SK-N-SH treated with all-trans-retinoic acid at 6 μM for 48 hours (cell line): ENCODE measurements around the gene ULK4.
"Not testable (repeated sequence)": the region's sequence is repeated elsewhere in the genome, so short reads cannot be mapped to it uniquely, and the experiment has no call there.

Source experiments
- ATAC-seq: fragments of 200-7000 bp; cut with Tn5 transposase; 3 replicates; pipeline ENCODE4 v1.9.1; 2020; ENCODE audit warnings: mild to moderate bottlenecking, moderate library complexity
- ARNTL ChIP-seq: fragments of 450-650 bp; formaldehyde crosslinking; IDR thresholded peaks from 2 replicates; pipeline ENCODE4 v1.5.0; 2020; ENCODE audit warnings: low read depth, mild to moderate bottlenecking, moderate library complexity, borderline replicate concordance
- CSDC2 ChIP-seq: fragments of 250-450 bp; sonication (Bioruptor Pico); IDR thresholded peaks from 2 replicates; pipeline ENCODE4 v1.5.0; 2020; ENCODE audit warnings: mild to moderate bottlenecking, moderate library complexity
- ESRRG ChIP-seq: fragments of 250-450 bp; sonication (Bioruptor Pico); IDR thresholded peaks from 2 replicates; pipeline ENCODE4 v1.6.1; 2021; ENCODE audit warnings: mild to moderate bottlenecking
- GLIS3 ChIP-seq: fragments of 250-450 bp; sonication (Bioruptor Pico); IDR thresholded peaks from 2 replicates; pipeline ENCODE4 v1.5.0; 2020; ENCODE audit warnings: mild to moderate bottlenecking, moderate library complexity
- OSR1 ChIP-seq: fragments of 250-450 bp; sonication (Bioruptor Pico); IDR thresholded peaks from 2 replicates; pipeline ENCODE4 v1.8.0; 2022; ENCODE audit warnings: moderate library complexity, mild to moderate bottlenecking, inconsistent platforms
- PPARA ChIP-seq: fragments of 250-450 bp; sonication (Bioruptor Pico); IDR thresholded peaks from 2 replicates; pipeline ENCODE4 v1.5.0; 2020; ENCODE audit warnings: mild to moderate bottlenecking, borderline replicate concordance
- RARB ChIP-seq: fragments of 250-450 bp; sonication (Bioruptor Pico); IDR thresholded peaks from 2 replicates; pipeline ENCODE4 v1.8.0; 2021; ENCODE audit warnings: mild to moderate bottlenecking, moderate library complexity
- SNAI2 ChIP-seq: fragments of 250-450 bp; sonication (Bioruptor Pico); IDR thresholded peaks from 2 replicates; pipeline ENCODE4 v1.5.0; 2020; ENCODE audit warnings: mild to moderate bottlenecking, moderate library complexity
- TCF4 ChIP-seq: fragments of 250-450 bp; sonication (Bioruptor Pico); IDR thresholded peaks from 2 replicates; pipeline ENCODE4 v1.8.0; 2021; ENCODE audit warnings: mild to moderate bottlenecking, moderate library complexity, borderline replicate concordance
- ZC3H10 ChIP-seq: fragments of 250-450 bp; sonication (Bioruptor Pico); IDR thresholded peaks from 2 replicates; pipeline ENCODE4 v1.5.1; 2021; ENCODE audit warnings: mild to moderate bottlenecking, moderate library complexity
- ZFP3 ChIP-seq: fragments of 250-450 bp; sonication (Bioruptor Pico); IDR thresholded peaks from 2 replicates; pipeline ENCODE4 v1.5.0; 2020; ENCODE audit warnings: mild to moderate bottlenecking, moderate library complexity
- ZFP30 ChIP-seq: fragments of 450-650 bp; formaldehyde crosslinking; IDR thresholded peaks from 2 replicates; pipeline ENCODE4 v1.5.0; 2022; ENCODE audit warnings: mild to moderate bottlenecking, moderate library complexity
- ZNF565 ChIP-seq: fragments of 450-650 bp; formaldehyde crosslinking; conservative IDR thresholded peaks from 2 replicates; pipeline ENCODE4 v1.5.0; 2020; ENCODE audit warnings: low read depth, mild to moderate bottlenecking, moderate library complexity
- ZNF70 ChIP-seq: fragments of 450-650 bp; formaldehyde crosslinking; IDR thresholded peaks from 2 replicates; pipeline ENCODE4 v1.5.0; 2020; ENCODE audit warnings: mild to moderate bottlenecking, moderate library complexity
- ZNF8 ChIP-seq: fragments of 450-650 bp; formaldehyde crosslinking; IDR thresholded peaks from 2 replicates; pipeline ENCODE4 v1.5.0; 2020; ENCODE audit warnings: mild to moderate bottlenecking, moderate library complexity
- TF ChIP-seq, protein P1 (sequence below): fragments of 250-450 bp; sonication (Bioruptor Pico); IDR thresholded peaks from 2 replicates; pipeline ENCODE4 v1.8.0; 2020; ENCODE audit warnings: mild to moderate bottlenecking, moderate library complexity, borderline replicate concordance
- TF ChIP-seq, protein P2 (sequence below): fragments of 250-450 bp; sonication (Bioruptor Pico); IDR thresholded peaks from 2 replicates; pipeline ENCODE4 v1.5.0; 2020; ENCODE audit warnings: mild to moderate bottlenecking, moderate library complexity
- TF ChIP-seq, protein P3 (sequence below): fragments of 250-450 bp; sonication (Bioruptor Pico); IDR thresholded peaks from 2 replicates; pipeline ENCODE4 v1.5.1; 2021; ENCODE audit warnings: mild to moderate bottlenecking, moderate library complexity
- TF ChIP-seq, protein P4 (sequence below): fragments of 250-450 bp; sonication (Bioruptor Pico); IDR thresholded peaks from 2 replicates; pipeline ENCODE4 v1.8.0; 2021; ENCODE audit warnings: low read depth, mild to moderate bottlenecking, moderate library complexity, borderline replicate concordance

Gene ULK4

DNA sequence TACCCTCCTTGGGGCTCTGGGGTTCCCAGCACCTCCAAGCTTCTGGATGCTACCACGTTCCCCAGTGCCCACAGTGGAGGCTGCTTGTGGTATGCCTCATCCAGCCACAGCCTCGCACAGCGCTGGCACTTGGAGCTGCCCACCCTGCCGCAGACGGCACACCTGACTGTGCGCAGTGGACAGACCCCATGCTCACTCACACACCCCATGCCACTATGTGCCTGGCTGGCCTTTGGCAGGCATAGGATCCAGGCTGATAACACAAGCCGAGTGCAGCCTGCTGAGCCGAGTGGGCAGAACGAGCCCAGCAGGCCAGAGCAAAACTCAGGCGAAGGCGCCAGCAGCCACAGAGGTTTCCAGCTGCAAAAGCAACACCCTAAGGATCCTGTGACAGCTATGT lies 311.5 kb downstream of the ULK4 start:
- no peak for ATAC-seq
- no peak for TF ChIP-seq OSR1
- TF ChIP-seq ESRRG (CRISPR knock-in tag): no peak
- TF ChIP-seq PPARA (CRISPR knock-in tag): no peak
- TF ChIP-seq SNAI2: no peak
- TF ChIP-seq TCF4: no peak
- no peak for TF ChIP-seq ARNTL (CRISPR knock-in tag)
- no peak for TF ChIP-seq ZNF565 (CRISPR knock-in tag)
- TF ChIP-seq GLIS3: no peak
- TF ChIP-seq, protein P1, sequence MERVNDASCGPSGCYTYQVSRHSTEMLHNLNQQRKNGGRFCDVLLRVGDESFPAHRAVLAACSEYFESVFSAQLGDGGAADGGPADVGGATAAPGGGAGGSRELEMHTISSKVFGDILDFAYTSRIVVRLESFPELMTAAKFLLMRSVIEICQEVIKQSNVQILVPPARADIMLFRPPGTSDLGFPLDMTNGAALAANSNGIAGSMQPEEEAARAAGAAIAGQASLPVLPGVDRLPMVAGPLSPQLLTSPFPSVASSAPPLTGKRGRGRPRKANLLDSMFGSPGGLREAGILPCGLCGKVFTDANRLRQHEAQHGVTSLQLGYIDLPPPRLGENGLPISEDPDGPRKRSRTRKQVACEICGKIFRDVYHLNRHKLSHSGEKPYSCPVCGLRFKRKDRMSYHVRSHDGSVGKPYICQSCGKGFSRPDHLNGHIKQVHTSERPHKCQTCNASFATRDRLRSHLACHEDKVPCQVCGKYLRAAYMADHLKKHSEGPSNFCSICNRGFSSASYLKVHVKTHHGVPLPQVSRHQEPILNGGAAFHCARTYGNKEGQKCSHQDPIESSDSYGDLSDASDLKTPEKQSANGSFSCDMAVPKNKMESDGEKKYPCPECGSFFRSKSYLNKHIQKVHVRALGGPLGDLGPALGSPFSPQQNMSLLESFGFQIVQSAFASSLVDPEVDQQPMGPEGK (CRISPR knock-in tag): no peak
- no peak for TF ChIP-seq CSDC2
- no peak for TF ChIP-seq ZFP3 (CRISPR knock-in tag)
- no peak for TF ChIP-seq ZNF70 (CRISPR knock-in tag)
- TF ChIP-seq, protein P2, sequence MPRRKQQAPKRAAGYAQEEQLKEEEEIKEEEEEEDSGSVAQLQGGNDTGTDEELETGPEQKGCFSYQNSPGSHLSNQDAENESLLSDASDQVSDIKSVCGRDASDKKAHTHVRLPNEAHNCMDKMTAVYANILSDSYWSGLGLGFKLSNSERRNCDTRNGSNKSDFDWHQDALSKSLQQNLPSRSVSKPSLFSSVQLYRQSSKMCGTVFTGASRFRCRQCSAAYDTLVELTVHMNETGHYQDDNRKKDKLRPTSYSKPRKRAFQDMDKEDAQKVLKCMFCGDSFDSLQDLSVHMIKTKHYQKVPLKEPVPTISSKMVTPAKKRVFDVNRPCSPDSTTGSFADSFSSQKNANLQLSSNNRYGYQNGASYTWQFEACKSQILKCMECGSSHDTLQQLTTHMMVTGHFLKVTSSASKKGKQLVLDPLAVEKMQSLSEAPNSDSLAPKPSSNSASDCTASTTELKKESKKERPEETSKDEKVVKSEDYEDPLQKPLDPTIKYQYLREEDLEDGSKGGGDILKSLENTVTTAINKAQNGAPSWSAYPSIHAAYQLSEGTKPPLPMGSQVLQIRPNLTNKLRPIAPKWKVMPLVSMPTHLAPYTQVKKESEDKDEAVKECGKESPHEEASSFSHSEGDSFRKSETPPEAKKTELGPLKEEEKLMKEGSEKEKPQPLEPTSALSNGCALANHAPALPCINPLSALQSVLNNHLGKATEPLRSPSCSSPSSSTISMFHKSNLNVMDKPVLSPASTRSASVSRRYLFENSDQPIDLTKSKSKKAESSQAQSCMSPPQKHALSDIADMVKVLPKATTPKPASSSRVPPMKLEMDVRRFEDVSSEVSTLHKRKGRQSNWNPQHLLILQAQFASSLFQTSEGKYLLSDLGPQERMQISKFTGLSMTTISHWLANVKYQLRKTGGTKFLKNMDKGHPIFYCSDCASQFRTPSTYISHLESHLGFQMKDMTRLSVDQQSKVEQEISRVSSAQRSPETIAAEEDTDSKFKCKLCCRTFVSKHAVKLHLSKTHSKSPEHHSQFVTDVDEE (CRISPR knock-in tag): no peak
- no peak for TF ChIP-seq ZNF8 (CRISPR knock-in tag)
- TF ChIP-seq, protein P3, sequence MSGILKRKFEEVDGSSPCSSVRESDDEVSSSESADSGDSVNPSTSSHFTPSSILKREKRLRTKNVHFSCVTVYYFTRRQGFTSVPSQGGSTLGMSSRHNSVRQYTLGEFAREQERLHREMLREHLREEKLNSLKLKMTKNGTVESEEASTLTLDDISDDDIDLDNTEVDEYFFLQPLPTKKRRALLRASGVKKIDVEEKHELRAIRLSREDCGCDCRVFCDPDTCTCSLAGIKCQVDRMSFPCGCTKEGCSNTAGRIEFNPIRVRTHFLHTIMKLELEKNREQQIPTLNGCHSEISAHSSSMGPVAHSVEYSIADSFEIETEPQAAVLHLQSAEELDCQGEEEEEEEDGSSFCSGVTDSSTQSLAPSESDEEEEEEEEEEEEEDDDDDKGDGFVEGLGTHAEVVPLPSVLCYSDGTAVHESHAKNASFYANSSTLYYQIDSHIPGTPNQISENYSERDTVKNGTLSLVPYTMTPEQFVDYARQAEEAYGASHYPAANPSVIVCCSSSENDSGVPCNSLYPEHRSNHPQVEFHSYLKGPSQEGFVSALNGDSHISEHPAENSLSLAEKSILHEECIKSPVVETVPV (CRISPR knock-in tag): no peak
- TF ChIP-seq, protein P4, sequence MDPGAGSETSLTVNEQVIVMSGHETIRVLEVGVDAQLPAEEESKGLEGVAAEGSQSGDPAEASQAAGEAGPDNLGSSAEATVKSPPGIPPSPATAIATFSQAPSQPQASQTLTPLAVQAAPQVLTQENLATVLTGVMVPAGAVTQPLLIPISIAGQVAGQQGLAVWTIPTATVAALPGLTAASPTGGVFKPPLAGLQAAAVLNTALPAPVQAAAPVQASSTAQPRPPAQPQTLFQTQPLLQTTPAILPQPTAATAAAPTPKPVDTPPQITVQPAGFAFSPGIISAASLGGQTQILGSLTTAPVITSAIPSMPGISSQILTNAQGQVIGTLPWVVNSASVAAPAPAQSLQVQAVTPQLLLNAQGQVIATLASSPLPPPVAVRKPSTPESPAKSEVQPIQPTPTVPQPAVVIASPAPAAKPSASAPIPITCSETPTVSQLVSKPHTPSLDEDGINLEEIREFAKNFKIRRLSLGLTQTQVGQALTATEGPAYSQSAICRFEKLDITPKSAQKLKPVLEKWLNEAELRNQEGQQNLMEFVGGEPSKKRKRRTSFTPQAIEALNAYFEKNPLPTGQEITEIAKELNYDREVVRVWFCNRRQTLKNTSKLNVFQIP (CRISPR knock-in tag): no peak
- no peak for TF ChIP-seq ZC3H10

DNA sequence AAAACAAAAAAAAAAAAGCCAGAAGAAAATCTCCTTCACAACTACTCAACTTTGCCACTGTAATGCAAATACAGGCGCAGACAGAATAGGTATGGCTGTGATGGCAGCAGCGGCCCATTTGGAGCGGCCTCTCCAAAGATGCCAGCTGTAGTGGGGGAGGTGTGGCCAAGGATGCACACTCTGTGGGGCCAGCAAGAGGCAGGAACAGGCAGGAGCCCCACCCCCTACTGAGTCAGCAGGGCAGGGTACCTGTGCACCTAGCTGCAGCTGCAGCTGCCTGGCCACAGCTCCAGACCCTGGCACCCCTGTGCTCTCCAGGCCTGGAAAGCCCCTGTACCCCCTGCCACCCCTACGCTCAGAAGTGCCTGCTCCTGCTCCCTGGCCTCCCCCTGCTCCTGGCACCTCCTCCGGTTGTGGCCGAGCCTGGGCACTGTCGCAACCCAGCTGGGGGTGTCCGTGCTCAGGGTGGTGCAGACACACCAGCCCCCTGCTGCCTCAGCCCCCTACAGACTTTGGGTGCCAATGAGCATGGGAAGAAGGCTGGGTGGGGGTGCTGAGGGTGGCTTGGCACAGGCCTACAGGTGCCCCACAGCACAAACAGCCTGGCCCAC lies 312.7 kb downstream of the ULK4 start:
- TF ChIP-seq ZFP30 (CRISPR knock-in tag) (no peak), TCF4 (no peak), GLIS3 (no peak), ZC3H10 (no peak), ARNTL (CRISPR knock-in tag) (no peak), ZNF8 (CRISPR knock-in tag) (no peak), SNAI2 (no peak), RARB (CRISPR knock-in tag) (no peak)
- TF ChIP-seq, protein P4 (CRISPR knock-in tag): no peak
- TF ChIP-seq, protein P2 (CRISPR knock-in tag): no peak
- TF ChIP-seq, protein P3 (CRISPR knock-in tag): no peak
- ATAC-seq: no peak

DNA sequence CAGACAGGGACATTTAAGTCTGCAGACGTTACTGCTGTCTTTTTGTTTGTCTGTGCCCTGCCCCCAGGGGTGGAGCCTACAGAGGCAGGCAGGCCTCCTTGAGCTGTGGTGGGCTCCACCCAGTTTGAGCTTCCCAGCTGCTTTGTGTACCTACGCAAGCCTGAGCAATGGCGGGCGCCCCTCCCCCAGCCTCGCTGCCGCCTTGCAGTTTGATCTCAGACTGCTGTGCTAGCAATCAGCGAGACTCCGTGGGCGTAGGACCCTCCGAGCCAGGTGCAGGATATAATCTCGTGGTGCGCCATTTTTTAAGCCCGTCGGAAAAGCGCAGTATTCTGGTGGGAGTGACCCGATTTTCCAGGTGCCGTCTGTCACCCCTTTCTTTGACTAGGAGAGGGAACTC lies 314.2 kb downstream of the ULK4 start:
- not testable (repeated sequence) for ATAC-seq
